HG02973 (cell line): Measurements from ENCODE around the gene HES5.
"Not testable (repeated sequence)": the region's sequence is repeated elsewhere in the genome, so short reads cannot be mapped to it uniquely, and the experiment has no call there.

ENCODE experiments used
- ATAC-seq: cut with Tn5 transposase; IDR thresholded peaks from one replicate; pipeline ENCODE4 v1.9.1; 2021; ENCODE audit warnings: moderate library complexity; ENCODE audit not compliant: unreplicated experiment

Gene HES5, protein sequence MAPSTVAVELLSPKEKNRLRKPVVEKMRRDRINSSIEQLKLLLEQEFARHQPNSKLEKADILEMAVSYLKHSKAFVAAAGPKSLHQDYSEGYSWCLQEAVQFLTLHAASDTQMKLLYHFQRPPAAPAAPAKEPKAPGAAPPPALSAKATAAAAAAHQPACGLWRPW

DNA sequence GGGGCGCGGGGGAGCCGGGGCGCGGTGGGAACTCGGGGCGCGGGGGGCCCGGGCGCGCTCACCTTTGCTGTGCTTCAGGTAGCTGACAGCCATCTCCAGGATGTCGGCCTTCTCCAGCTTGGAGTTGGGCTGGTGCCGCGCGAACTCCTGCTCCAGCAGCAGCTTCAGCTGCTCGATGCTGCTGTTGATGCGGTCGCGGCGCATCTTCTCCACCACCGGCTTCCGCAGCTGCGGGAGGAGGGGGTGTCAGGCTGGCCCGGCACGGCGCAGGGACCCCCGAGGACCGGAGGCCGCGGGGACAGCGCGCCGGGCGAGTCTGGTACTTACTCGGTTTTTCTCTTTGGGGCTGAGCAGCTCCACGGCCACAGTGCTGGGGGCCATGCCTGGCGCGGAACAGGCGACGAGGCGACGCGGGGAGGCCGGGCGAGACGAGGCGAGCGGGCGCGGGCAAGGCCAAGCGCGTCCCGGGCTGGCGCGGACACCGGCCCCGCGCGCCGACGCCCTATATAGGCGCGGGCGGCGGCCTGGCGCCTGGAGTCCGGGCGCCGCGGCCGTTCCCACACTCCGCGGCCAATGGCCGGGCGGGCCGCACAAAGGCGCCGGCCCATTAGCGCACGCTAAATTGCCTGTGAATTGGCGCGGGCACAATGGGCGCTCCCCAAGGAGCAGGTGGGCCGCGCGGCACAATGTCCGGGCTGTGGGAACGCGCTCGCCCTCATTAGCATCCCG, at the start of gene HES5:
TSS of gene HES5 (minus strand) at position 480 of the 729 bp plus-strand sequence. CDS start at position 381, 99 bp downstream.
- no peak for ATAC-seq

DNA sequence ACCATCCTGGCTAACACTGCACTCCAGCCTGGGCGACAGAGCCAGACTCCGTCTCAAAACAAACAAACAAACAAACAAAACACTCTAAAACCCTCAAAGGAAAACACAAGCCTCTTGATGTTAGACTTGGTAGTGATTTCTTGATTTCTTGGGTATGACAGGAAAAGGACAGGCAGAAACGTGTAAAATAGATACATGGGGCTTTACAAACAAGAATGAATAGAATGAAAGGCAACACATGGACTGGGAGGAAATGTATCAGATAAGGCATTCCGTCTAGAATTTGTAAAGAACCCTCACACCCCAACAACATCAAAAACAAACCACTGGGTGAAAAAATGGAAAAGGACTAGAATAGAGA, 48.7 kb upstream of the HES5 start:
- ATAC-seq, result no peak

DNA sequence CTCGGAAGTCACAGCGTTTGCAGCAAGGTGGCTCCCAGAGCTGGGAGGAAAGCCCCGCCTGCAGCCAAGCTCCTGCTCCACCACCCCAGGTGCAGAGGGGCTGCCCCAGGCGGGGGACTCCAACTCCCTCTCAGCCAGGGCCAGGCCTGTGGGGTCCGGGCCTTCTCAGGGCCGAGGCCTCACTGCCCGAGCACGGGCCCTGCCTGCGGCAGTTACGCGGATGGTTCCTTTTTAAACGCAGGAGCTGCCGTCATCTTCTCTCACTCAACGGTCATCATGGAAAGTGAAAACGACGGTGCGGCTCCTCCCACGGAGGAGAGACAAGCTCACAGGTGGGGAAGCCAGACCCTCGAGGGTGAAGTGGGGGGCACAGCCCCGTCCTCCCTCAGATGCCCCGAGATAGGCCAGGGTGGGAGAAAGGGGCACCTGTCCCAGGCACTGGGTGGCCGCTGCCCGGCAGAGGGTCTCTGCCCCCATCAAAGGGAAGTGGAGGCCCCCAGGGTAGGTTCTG, 47.6 kb upstream of the HES5 start:
- peak; percentile 42 for ATAC-seq

DNA sequence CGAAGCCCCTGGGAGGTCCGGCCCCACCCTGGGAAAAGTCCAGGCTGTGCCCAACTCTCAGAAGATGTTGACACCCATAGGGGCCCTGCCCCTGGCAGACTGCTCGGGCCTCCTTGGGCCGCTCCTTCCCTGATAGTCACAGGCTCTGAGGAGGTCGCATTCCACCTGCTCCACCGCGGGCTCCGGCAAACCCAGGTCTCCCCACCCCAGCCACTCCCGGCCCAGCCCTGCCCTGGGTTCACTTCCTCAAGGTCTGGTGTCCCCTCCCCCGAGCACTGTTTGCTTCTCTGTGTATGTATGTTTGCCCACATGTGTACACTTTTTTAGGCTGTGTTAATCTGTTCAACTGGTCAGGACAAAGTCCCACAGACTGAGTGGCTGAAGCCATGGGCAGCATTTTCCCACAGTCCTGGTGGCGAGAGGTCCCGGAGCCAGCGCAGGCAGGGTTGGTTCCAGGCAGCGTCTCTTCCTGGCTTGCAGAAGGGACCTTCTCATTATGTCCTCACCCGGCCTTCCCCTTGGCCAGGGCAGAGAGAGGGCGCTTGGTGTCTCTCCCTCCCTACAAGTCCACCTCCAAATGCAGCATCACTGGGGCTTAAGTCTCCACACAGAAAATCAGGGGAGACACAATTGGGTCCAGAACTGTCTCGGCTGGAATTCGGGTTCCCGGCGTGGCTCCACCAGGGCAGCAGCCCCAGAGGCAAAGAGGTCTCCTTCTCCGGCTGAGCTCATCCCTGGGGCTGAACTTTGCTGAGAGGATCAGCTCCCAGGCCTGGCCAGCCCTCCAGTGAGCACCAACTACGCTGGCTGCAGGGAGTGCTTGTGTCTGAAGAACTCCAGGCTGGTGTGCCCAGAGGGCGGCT, 46.0 kb upstream of the HES5 start:
- ATAC-seq, result no peak

DNA sequence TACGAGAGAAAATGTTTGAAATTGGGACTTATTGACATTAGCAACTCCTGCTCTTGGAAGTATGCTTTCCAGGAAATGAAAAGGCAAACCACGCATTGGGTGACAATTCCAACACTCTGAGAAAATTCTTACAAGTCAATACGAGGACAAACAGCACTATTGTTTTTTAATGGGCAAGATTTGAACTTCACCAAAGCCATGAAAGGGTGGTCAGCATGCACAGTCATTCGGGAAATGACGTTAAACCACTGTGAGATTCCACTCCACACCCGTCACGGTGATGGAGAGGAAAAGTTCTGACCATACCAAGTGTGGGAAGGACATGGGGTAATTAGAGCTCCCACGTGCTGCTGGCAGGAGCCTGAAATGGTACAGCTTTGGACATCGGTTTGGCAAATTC, 44.3 kb upstream of the HES5 start:
- ATAC-seq, result no peak

DNA sequence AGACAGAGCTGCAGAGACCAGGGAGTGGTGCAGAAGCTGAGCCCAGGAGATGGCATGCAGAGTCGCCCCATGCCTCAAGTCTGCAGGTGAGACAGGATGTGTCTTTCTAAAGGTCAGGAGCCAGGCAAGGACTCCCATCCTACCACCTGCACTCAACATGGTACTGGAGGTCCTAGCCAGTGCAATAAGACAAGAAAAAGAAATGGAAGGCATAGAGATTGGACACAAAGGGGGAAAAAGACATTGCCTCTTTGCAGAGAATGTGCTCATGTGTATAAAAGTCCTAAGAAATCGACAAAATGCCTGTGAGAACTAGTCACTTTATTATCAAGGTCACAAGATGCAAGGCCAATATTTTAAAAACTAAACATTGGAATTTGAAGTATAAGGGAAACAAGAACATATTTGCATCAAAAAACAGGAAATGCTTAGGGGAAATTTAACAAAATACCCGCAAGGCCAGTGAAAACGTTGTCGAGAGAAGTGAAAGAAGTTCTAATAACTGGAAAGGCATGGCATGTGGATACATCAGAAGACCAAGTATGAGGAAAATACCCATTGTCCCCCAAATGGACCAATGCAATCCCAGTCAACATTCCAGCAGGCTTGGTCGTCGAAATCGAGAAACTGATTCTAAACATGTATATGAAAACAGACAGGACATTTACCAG, 43.3 kb upstream of the HES5 start:
- no peak for ATAC-seq

DNA sequence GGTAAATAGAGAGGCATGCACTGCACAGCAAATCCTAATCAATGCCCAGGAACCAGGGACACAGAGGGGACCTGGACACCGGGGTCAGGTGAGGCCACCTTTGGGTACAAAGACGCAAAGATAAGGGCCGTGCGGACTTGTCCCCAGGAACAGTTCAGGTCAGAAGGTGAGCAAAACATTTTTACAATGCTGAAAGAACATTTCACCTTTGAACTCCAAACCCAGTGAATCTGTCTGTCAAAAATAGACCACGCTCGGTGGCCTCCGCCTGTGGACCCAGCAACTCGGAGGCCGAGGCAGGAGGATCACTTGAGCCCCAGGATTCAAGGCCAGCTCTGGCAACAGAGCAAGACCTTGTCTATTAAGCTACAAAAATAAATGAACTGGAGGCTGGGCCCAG, 41.3 kb upstream of the HES5 start:
- ATAC-seq, result no peak

DNA sequence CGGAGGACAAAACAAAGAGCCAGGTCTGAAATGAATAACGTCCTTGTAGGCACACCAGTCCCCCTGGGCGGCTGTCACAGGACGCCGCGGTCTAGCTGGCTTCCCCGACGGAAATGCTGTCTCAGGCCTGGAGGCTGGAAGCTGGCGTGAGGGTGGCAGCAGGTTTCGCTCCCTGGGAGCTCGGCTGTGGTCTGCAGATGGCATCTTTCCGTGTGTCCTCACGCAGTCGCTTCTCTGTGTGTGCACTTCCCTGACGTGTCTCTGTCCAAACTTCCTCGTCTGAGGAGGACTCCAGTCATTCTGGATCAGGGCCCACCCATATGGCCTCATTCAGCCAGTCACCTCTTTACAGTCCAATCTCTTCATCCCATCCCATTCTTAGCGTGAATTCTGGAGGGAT, 40.3 kb upstream of the HES5 start:
- no peak for ATAC-seq

DNA sequence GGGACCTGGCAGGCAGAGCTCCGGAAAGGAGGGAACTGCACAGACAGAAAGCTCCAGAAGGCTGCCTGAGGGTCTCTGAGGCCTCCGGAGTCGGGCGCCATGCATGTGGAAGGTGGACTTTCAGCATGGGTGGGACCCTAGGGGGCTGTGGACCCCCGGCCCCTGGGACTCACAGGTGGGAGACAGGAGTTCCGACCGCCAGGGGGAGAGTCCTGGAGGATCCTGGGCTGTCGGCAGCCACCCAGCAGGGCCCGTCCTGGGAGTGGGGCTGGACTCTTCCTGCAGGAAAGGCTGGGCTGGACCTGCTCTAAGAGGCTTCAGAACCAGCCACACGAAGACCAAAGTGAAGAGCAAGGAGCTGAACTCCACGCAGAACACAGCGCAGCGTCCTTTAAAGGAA, 39.6 kb upstream of the HES5 start:
- not testable (repeated sequence) for ATAC-seq

DNA sequence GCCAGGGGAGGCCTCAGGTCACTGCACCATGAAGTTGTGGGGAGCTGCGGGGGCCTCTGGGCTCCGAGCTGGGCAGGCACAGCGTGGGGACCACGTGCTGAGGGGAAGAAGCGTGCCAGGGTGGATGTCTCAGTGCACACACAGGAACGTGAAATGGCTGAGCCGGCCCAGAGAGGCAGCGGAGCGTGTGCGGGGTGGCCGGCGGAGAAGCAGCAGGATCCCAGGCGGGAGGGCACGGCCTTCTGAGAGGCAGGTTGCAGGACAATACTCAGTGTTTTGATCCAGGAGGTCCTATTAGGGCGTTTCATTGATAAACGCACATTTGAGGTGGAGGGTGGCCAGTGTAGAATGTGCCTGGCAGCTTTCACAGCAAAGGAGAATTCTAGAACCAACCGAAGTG, 39.0 kb upstream of the HES5 start:
- no peak for ATAC-seq

DNA sequence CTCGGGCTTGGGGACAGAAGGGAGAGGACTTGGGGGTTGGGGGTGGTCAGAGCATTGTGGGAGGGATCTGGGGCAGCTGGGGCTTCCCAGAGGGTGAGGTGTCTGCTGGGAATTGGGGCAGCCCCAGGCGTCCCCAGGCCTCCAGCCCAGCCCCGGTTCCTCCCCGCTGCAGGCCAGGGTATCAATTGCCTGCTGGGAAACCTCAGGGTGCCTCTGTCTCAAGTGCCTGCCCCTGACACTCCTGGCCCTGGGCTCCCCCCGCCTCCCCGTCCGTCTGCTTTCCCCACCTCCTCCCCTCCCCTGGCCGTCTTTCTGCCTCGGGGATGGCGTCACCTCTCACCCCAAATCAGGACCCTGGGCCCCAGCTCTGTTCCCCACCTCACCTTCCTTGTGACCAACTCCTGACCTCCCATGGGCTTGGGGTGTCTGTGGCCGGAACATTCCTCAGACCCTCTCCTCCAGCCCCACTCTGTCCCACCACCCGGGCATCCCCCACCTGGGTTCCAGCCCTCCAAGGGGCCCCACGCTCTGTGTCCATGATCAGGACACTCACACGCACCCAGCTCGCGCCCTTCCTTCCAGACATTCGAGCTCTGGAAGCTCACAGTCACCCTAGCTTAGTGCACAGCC, 38.2 kb upstream of the HES5 start:
- ATAC-seq, result not testable (repeated sequence)

DNA sequence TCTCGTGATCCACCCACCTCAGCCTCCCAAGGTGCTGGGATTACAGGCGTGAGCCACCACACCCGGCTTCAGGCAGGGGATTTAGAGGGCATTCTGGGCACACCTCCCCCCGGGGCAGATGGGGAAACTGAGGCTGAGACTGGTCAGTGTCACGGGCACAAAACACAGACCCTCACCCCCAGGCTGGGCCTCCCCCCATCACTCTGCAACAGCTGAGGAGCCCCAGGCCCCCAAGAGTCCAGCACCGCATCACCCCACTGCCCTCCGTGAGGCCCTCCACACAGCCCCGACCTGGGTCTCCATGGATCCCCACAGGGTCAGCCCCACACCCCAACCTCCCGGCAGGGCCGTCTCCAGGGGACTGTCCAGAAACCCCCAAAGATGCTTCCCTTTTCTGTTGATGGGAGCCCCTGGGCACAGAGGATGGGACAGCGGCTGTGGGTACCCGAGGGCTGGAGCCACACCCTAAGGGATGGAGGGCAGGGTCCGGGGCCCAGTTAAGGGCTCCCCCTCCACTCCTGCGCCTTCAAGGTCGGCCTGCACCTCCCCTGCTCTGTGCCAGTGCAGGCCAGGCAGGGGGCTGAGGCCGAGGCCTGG, 37.1 kb upstream of the HES5 start:
- ATAC-seq, result no peak

DNA sequence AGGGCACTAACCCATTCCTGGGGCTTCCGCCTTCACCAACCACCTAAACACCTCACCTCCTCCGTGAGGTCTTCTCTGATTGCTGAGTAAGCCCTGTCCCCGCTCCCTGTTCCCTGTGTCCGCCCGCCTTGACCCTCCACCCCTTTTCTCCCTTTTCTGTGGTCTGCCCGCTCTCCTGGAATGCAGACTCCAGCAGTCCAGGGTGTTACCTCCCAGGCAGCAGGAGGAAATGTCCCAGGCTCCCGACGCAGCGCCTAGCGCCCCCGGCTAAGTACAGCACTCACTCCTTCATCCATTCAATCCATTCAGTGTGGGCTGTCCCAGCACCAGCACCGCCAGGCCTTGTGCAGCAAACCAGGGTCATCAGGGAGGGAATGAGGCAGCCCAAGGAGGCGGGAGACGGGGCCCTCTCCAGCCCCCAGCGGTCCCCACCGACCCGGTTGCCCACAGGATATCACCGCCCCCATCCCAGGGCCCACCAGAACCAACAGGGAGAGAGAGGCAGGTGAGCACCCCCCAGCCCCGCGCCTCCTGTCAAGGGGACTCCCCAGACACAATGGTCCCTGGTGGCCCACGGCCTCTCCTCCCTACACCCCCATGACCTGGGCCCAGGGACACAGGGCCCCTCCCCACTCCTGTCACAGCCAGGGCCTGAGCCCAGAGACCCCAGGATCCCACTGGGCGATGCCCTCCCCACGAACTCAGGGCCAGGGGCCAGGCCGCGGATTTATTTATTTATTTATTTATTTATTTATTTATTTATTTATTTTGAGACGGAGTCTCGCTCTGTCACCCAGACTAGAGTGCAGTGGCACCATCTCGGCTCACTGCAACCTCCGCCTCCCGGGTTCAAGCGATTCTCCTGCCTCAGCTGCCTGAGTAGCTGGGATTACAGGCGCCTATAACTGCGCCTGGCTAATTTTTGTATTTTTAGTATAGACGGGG, 36.3 kb upstream of the HES5 start:
- ATAC-seq, result no peak

DNA sequence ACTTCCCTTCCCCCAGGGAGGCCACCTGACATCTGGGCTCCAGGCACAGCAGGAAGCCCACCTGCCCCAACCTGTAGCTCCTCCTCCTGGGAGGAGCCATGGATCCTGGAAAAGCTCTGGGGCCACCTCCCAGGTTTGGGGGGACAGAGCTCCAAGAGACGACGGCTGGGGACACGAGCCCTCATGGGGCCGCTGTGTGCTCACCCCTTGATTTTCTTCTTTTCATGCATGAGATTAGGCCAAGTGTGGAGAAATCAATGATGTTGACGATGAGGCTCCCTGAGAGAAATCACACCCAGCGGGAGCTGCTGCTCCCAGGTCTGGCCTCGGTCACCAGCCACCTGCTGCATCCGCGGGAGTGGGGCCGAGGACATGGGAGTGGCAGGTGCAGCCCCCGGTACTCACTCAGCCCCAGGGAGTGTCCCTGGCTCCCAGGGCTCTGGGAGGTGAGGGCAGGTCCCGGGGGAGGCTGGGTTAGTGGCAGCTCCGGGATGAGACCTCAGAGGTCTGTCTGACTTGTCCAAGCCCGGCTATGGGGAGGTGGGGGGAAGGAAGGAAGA, 34.8 kb upstream of the HES5 start:
- ATAC-seq, result no peak

DNA sequence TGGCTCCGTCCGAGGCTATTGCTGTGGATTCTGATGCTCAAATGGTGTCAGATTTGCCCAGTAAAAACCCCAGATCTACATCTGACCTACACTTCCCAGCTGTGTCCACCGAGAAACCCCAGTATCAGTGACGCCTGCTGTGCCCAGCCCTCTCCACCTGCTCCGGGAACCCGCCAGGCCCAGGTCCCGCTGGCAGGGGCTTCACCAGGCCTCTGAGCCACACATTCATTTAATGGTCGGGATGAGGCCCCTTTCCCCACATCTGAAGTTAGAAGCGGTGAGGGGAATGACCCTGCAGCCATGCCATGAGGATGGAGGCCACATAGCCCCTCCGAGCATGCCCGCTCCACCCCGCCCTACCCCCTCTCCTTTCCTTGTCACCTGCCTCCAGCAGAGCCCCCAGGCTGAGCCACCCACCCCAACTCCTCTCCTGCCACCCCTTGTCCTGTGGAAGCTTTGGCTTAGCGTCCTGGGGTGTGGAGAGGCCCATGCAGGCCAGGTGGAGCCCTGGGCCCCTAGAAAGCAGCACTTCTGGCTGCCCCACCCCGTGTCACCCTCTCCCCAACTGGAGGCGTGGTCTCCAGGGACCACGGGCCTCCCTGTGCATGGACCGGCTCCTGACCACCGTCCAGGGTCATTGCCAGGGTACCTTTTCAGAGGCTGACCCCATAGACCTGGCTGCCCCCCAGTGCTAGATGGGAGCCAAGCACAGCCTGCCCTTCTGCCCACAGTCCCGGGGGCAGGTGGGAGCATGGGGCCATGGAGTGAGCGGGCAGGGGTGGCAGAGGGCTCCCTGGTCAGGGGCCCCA, 34.1 kb upstream of the HES5 start:
- ATAC-seq, result no peak

DNA sequence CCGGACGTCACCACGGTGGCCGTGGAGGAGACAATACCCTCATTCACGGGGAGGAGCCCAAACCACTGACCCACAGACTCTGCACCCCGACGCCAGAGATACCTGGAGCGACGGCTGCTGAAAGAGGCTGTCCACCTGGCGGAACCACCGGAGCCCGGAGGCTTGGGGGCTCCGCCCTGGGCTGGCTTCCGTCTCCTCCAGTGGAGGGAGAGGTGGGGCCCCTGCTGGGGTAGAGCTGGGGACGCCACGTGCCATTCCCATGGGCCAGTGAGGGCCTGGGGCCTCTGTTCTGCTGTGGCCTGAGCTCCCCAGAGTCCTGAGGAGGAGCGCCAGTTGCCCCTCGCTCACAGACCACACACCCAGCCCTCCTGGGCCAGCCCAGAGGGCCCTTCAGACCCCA, 33.1 kb upstream of the HES5 start:
- no peak for ATAC-seq

DNA sequence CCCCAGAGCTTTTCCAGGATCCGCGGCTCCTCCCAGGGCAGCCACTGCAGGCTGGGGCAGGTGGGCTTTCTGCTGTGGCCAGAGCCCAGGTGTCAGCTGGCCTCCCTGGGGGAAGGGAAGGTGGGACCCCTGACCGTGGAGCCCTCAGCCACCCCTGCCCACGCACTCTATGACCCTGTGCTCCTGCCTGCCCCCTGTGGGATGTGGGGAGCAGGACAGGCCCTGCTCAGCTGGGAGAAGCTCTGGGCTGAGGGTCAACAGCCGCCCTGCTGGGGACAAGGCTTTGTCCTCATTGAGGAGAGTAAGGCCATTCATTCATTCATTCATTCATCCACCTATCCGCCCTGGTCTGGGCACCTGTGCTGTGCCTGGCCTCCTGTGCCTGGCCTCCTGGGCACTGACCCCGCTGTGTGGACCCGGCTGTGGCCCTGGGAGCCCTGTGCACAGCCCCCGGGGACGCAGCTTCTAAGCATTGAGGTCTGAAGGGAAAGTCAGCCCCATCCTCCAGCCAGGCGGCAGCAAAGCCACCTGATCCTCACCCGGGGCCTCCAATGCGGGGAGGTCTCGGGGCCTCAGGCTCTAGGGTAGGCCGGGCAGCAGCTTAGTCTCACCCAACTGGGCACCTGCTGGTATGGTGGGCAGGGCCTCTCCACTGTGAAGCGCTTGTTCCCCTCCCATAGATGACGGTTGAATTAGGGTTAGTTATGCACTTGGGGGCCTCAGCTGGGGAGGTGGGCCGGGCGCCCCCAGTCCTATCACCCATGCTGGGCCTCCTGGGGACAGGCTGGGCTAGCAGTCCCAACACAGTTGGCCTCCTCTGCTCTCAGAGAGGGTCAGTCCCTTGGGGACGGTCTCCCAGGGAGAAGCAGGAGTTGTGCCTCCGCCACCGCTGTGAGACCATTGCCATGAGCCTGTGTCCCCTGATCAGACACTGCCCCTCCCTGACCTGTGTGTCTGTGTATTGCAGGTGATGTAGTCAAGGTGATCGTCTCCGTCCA, 32.1 kb upstream of the HES5 start:
- no peak for ATAC-seq
